Cardiac fibroblast (primary cell): ENCODE measurements around the gene TLL1.

ENCODE experiments used
- DNase-seq, 2 donors: peaks; one replicate each; pipeline versions ENCODE4 v3.0.0 to v3.0.0-alpha.2; 2010; ENCODE audit warnings: low read depth in 2 of 2
- H3K4me3 ChIP-seq, 2 donors: replicated peaks in 1 of 2; 1 replicate in 1 of 2; 2 replicates in 1 of 2; pipeline ENCODE4 v1.5.1; 2011; ENCODE audit warnings: low read depth in 2 of 2, low read length in 2 of 2, mild to moderate bottlenecking in 2 of 2, moderate library complexity in 1 of 2
- TF ChIP-seq, protein P1 (sequence below): IDR thresholded peaks from one replicate; pipeline ENCODE4 v1.5.1; 2011; ENCODE audit warnings: low read depth, mild to moderate bottlenecking, low read length, inconsistent platforms

TLL1 gene

DNA sequence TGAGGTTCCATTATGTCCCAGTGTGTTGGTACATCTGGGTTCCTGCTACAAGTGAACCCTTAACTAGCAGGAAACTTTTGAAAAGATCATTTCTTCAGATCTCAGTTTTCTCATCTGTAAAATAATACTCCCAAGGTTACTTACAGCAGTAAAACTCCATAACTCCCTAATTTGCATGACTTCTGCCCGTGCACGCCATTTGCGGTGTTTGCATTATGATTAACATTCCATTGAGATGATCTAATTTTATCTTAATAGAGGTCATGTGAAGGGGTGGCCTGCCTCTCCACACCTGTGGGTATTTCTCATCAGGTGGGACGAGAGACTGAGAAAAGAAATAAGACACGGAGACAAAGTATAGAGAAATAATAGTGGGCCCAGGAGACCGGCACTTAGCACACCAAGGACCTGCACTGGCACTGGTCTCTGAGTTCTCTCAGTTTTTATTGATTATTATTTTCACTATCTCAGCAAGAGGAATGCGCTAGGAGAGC lies 219.8 kb downstream of the TLL1 start:
- no peak overlapping the region for H3K4me3 ChIP-seq
- DNase-seq, result no peak
- TF ChIP-seq, protein P1, sequence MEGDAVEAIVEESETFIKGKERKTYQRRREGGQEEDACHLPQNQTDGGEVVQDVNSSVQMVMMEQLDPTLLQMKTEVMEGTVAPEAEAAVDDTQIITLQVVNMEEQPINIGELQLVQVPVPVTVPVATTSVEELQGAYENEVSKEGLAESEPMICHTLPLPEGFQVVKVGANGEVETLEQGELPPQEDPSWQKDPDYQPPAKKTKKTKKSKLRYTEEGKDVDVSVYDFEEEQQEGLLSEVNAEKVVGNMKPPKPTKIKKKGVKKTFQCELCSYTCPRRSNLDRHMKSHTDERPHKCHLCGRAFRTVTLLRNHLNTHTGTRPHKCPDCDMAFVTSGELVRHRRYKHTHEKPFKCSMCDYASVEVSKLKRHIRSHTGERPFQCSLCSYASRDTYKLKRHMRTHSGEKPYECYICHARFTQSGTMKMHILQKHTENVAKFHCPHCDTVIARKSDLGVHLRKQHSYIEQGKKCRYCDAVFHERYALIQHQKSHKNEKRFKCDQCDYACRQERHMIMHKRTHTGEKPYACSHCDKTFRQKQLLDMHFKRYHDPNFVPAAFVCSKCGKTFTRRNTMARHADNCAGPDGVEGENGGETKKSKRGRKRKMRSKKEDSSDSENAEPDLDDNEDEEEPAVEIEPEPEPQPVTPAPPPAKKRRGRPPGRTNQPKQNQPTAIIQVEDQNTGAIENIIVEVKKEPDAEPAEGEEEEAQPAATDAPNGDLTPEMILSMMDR, result no peak

DNA sequence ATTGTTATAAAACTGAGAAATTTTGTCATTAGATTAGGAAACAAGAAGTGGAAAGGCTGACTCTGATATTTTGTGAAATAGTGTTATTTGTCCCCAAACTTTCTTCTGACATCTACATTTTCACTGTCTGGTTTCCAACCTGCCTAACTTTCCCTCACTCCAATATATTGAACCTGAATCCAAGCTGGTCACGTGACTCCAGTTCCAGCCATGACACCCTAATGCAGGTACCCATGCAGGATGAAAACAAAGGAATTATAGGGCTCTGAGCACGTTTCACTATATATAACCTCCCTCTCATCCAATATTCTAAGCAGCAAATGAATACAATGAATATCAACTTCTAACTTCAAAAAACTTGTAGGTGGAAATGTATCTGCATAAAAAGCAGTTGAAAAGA lies 231.6 kb downstream of the TLL1 start:
- H3K4me3 ChIP-seq, result no peak overlapping the region
- TF ChIP-seq, protein P1, result no peak
- DNase-seq, result no peak

DNA sequence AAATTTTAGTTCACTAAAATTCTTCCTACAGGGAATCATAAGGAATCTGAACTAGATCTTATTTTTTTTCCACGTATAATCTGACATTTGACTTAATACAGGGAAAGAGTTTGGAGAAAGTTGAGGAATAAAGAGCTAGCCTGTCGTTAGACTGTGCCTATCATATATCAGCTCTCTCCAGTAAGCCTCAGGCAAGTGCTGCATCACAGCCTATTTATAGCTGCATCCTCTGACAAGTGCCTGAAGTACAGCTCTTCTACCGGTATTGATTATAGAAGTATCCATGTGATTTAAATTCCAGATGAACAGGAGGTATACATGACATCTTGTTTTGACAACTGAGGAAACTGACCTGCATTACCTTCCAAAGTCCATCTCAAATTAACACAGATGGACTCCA lies 248.9 kb downstream of the TLL1 start:
- H3K4me3 ChIP-seq, result no peak overlapping the region
- DNase-seq, result no peak
- TF ChIP-seq, protein P1, result no peak

DNA sequence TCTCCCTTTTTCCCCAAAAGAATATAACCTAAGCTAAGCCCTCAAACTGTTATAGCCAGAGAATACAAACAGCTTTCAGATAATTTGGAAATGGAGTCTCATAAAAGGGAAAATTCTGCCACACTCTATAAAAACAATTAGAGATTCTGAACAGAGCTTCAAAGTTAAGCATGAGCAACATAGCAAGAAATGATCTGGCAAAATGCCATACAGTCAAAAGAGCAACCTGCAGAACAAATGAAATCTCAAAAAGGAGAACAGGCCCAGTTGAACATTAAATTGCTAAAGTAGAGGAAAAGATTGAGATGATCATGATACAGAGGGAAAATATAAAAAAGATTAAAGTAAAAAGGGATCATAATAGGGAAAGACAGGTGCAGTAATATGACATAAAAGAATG lies 250.5 kb downstream of the TLL1 start:
- DNase-seq, result no peak
- H3K4me3 ChIP-seq, result no peak overlapping the region
- TF ChIP-seq, protein P1, result no peak

DNA sequence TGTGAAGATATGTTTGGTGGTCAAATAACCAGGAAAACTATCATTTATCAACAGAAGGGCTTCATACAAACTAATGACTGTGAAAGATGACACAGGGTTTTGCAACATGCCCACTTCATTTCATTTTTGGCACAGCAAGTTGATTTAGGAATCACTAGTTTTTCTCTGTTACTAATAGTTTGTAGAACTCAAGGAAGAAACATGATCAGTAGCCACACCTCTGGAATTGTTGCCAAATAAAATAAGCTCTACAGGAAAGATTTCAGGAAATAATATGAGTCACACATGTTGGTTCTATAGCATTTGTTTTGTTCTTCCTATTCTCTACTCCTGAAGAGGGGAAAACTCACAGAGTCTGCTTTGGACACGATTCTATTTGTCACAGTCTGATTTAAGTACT lies 255.4 kb downstream of the TLL1 start:
- no peak overlapping the region for H3K4me3 ChIP-seq
- TF ChIP-seq, protein P1, result no peak
- peak; percentile 76 to 87 for DNase-seq

DNA sequence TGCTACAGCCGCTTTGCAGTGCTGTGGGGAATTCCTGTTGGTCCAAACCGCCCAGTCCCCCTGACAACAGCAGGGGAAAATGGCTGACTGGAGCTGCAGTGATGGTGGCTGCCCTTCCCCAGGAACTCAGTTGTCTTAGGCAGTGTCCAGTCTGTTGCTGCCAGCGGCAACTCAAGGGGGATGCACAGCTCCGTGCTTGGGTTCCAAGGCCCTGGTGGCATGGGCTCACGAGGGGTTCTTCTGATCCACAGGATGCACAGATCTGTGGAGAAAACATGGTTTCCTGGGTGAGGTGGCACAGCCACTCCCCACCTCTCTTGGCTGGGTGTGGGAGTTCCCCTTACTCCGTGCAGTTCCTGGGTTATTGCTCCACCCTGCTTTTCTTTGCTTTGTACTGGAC lies 261.2 kb downstream of the TLL1 start:
- H3K4me3 ChIP-seq, result no peak overlapping the region
- DNase-seq, result no peak
- TF ChIP-seq, protein P1, result no peak

DNA sequence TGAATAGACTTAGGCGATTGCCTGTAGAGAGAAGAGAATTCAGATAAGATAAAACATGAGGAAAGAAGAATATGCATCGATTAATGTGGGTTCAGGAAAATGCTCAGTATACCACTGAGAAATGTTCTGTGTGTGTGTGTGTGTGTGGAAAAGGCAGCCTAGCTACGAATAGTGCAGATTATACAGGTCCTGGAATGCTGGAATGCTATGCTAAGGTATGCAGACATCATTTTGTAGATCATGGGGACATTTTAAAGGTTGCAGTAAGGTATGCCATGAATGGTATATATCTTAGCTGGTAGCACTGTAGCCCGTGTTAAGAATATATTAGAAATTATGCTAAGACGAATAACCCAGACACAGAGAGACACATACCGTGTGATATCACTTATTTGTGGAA lies 267.9 kb downstream of the TLL1 start:
- TF ChIP-seq, protein P1, result no peak

More for the DNA sequence above, 267.9 kb downstream of the TLL1 start:
- no peak overlapping the region for H3K4me3 ChIP-seq
- no peak for DNase-seq
